Ectodermal cell (in vitro differentiated cells): ENCODE data around the gene CD44.

ENCODE experiments used
- H3K27ac ChIP-seq: 2 replicates; pipeline ENCODE4 v1.7.0; 2013; ENCODE audit warnings: mild to moderate bottlenecking, low read depth, low read length; ENCODE audit not compliant: insufficient read depth, poor library complexity, severe bottlenecking
- H3K27me3 ChIP-seq: 2 replicates; pipeline ENCODE4 v1.7.0; 2013; ENCODE audit warnings: mild to moderate bottlenecking, low read length; ENCODE audit not compliant: insufficient read depth, control insufficient read depth, poor library complexity, severe bottlenecking
- H3K36me3 ChIP-seq: one replicate; pipeline ENCODE4 v1.7.0; 2013; ENCODE audit warnings: low read length; ENCODE audit not compliant: control insufficient read depth, insufficient read depth
- H3K4me1 ChIP-seq: one replicate; pipeline ENCODE4 v1.7.0; 2013; ENCODE audit warnings: low read length; ENCODE audit not compliant: control insufficient read depth, insufficient read depth
- H3K4me3 ChIP-seq: 2 replicates; pipeline ENCODE4 v1.7.0; 2013; ENCODE audit warnings: low read depth, low read length, control low read depth; ENCODE audit not compliant: insufficient read depth
- H3K9me3 ChIP-seq: 2 replicates; pipeline ENCODE4 v1.7.0; 2013; ENCODE audit warnings: mild to moderate bottlenecking, low read length, moderate library complexity; ENCODE audit not compliant: control insufficient read depth
- WGBS, 2 experiments: methylation state at CpG; one replicate each; pipeline ENCODE4 v1.1.7; 2013; ENCODE audit warnings: missing lambda C conversion rate in 2 of 2; 5-methylcytosine and 5-hydroxymethylcytosine counted together

Gene CD44

DNA sequence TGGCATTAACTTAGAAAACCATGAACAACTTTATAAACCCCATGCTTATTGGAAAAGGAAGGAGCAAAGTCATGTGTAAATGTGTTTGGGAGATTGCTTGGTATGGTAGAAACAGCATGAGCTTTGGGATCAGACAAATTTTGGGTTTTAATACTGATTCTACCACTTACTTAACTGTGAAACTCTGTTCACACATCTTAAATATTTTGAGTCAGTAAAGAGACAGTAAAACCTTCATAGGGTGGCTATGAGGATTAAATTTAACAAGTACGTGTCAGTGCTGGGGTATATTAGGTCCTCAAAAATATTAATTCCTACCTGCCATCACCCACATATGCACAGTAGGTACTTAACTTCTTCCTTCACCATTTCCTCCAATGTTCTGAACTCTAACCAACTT is 96.5 kb downstream of the CD44 start:
- H3K9me3 ChIP-seq = no peaks in the 10 kb centered on the region
- no peak overlapping the region for H3K4me3 ChIP-seq
- no peaks in the 10 kb centered on the region for H3K27me3 ChIP-seq
- no peak overlapping the region for H3K27ac ChIP-seq
- 38% methylated on average over 1 of the region's 1 CpG; no CpG with 5 or more reads in 1 of the 2 experiments for WGBS, 2 experiments
- H3K4me1 ChIP-seq = no peaks in the 10 kb centered on the region
- H3K36me3 ChIP-seq = no peaks in the 10 kb centered on the region

DNA sequence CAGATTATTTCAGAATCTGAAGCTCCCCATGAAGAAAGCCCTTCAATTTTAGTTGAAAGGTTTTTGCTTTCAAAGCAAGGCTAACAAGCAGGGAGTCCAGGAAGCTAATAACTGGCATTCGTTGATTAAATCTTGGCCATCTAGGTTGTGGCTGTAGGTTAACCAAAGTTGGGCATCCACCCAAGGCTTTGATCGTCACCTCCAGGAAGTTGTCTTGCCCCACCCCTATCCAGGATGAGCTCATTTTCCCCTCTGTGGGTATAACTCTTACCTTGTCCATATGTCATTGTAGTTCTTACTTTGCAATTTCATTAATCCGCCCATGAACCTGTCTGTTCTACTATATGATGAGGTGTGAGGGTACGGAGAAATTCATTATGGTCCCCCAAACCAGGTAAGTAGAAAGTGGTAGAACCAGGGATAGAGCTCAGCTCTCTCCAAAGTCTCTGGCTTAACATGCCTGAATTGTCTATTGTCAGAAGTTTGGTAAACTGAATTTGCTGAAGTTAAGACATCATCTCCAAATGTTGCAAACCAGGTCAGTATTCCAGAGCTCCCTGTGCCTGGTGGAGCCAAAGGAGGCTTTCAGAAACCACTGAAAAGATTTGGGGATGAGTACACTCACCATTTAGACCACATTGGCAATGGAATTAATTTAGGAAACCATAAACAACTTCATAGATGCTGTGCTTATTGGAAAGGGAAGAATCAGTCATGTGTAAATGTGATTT is 97.1 kb downstream of the CD44 start:
- Histone ChIP-seq H3K9me3 (no peaks in the 10 kb centered on the region), H3K27ac (no peak overlapping the region), H3K36me3 (no peaks in the 10 kb centered on the region), H3K27me3 (no peaks in the 10 kb centered on the region), H3K4me1 (no peaks in the 10 kb centered on the region), H3K4me3 (no peak overlapping the region)
- 96 to 97% methylated on average over 4 of the region's 4 CpGs for WGBS, 2 experiments

DNA sequence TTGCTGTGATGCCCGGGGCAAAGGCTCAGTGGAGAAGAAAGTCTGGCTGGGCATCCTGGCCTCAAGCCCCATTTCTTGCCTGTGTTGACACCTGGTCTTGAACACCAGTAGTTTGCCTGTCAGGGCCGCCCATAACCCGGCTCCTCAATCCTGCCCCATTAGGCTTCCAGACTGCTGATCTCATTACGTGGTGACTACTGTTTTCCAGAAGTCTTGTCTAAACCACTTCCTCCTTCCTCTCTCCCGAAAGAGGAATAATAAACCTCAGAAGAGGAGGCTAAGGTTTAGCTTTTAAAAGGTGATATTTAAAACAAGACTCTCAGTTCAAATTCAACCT is 97.7 kb downstream of the CD44 start:
- H3K4me3 ChIP-seq = no peak overlapping the region
- no peaks in the 10 kb centered on the region for H3K27me3 ChIP-seq
- no peaks in the 10 kb centered on the region for H3K36me3 ChIP-seq
- no peak overlapping the region for H3K27ac ChIP-seq
- H3K4me1 ChIP-seq = no peaks in the 10 kb centered on the region
- 92 to 96% methylated on average over 4 to 5 of the region's 5 CpGs for WGBS, 2 experiments
- H3K9me3 ChIP-seq = no peaks in the 10 kb centered on the region

DNA sequence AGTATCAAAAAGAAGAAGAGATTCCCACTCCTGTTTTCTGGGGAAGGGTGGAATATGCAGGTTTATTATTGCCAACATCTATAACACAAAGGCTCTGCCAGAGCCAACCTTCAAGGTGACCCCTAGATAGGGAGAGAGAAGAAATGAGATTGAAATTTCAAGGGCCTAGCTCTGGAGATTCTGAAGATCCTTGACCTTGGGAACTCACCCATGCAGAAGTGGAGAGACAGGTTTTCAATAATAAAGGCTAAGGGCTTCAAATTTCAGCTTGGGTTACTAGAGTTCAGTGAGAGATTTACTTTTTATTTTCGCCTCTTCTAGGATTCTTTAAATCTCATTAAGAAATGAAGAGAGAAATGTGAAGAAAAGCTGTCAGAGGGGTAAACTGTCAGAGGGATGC is 98.4 kb downstream of the CD44 start:
- Histone ChIP-seq H3K9me3 (no peaks in the 10 kb centered on the region), H3K4me1 (no peaks in the 10 kb centered on the region), H3K27me3 (no peaks in the 10 kb centered on the region), H3K4me3 (no peak overlapping the region), H3K36me3 (no peaks in the 10 kb centered on the region), H3K27ac (no peak overlapping the region)
- 97 to 100% methylated on average over 1 of the region's 1 CpG for WGBS, 2 experiments

DNA sequence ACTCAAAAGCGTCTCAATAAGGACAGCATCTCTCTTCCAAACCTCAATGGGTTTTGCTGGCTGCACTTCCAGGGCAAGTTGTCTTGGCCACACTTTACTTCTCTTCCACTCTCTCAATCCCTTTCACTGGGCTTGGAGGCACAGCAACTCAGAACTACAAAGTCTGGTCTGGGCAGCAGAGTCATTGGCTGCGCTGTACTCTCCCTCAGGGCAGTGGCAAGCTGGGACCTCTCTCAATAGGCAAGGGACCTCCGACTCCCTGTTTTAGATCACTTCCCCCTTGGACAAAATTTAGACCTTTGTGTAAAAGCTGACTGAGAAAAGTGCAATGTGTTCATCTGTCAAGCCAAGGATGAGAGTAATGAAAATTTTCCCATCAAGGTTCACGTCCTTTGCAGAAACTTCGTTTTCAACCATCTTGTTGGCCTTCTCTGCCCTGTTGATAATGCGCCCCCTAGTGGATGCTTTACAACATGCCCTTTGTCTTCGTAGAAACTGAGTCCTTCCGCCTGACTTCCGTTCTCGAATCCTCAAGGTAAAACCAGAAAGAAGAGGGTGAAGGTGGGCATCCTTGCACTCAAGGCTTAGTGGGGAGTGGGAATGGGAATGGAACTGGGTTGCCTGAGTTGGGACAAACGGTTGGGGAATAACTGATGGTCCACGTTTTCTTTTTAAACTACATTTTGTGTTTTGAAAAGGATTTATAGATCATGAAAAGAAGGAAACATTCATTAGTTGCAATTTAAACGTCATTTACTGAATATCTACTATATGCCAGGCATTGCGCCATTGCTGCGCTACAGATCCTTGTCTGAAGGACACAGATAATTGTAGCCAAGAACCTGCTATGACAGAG is 99.1 kb downstream of the CD44 start:
- H3K36me3 ChIP-seq = no peaks in the 10 kb centered on the region
- no peaks in the 10 kb centered on the region for H3K27me3 ChIP-seq
- WGBS, 2 experiments = 54 to 57% methylated on average over 15 of the region's 15 CpGs
- no peak overlapping the region for H3K4me3 ChIP-seq
- no peaks in the 10 kb centered on the region for H3K4me1 ChIP-seq
- no peaks in the 10 kb centered on the region for H3K9me3 ChIP-seq
- no peak overlapping the region for H3K27ac ChIP-seq

DNA sequence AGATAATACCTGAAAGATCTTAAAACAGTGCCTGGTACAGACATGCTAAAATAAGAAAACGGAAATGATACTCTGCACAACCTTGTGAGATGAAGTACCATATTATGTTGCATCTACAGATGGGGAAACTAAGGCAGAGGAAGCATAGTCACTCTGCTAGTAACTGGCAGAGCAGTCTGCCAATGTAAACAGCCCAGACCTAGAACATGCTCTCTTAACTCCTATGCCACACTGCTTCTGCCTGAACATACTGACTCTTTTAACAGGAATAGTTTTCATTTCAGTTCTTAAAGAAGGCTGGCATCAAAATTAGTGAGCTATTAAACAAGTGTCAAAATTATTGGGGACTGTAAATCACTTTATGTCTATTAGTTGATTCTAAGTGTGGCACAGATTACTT is 99.9 kb downstream of the CD44 start:
- Histone ChIP-seq H3K27me3 (no peaks in the 10 kb centered on the region), H3K4me1 (no peaks in the 10 kb centered on the region), H3K27ac (no peak overlapping the region), H3K4me3 (no peak overlapping the region), H3K36me3 (no peaks in the 10 kb centered on the region), H3K9me3 (no peaks in the 10 kb centered on the region)
- WGBS, 2 experiments = 89 to 97% methylated on average over 1 of the region's 1 CpG

DNA sequence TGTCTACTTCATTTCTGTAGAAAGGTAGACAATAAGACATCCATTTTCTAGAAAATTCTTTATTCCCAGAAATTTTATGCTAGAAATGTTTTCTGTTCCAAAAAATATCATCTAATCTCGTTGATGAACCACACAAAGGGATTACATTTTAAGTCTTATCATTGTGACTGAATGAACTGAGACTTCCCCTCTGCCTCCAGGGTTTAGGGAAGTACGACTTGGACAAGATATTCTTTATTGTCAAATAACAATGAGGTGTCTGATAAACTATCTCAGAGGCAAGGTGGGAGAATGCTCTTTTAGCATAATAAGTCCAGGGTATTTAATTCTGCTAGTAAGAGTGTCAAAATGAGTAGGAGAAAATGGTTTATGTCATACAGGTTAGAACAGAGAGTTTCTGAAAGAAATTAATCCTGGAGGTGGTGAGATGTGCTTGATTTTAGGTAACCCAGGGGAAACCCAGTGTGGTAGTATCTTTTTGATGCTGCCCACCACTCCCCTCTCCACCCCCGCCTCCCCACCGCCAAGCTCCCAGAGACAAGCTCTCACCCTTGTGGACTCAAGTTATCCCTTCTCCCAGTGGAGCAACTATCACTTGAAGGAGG is 100.6 kb downstream of the CD44 start:
- no peaks in the 10 kb centered on the region for H3K36me3 ChIP-seq
- WGBS, 2 experiments = 95% methylated on average over 3 to 4 of the region's 4 CpGs
- no peaks in the 10 kb centered on the region for H3K9me3 ChIP-seq

DNA sequence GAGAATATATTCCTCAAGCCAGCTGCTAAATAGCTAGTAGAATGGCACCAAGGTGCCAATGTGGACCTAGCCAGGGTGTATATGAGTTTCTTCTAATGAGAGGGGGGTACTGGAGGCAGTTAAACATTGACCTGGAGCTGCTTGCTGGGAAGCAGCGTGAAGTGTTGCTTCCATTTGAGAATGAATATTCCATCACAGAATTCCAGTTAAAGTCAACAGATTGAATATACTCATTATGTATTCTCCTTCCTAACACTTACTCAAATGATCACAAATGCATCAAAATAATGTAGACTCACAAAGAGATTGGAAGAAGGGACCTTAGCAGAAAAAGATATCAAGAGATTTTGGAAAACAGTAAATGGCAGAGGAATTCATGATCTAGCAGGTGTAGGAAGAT is 102.1 kb downstream of the CD44 start:
- Histone ChIP-seq H3K9me3 (no peaks in the 10 kb centered on the region), H3K4me1 (no peaks in the 10 kb centered on the region), H3K4me3 (no peak overlapping the region), H3K27ac (no peak overlapping the region), H3K36me3 (no peaks in the 10 kb centered on the region), H3K27me3 (no peaks in the 10 kb centered on the region)
- 100% methylated on average over 1 of the region's 1 CpG for WGBS, 2 experiments

More for the DNA sequence above, 100.6 kb downstream of the CD44 start:
- no peak overlapping the region for H3K27ac ChIP-seq
- no peak overlapping the region for H3K4me3 ChIP-seq
- H3K4me1 ChIP-seq = no peaks in the 10 kb centered on the region
- H3K27me3 ChIP-seq = no peaks in the 10 kb centered on the region

DNA sequence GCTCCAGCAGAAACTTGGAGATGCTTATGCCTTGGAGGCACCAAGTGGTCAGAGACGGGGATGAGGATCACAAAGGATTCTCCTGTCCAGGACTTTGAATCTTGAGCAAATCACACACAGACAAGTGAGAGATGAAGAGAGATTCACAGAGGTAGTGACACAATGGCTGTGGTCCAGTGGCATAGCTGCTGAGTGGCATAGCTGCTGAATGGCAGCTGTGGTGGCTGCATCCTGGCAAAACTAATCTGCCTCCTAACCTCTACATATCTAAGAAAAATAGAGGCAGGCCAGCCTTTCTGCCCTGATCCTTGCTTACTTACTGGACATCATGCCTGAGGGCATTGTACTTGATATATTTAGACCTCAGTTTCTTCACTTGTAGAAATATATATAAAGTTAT is 102.6 kb downstream of the CD44 start:
- H3K36me3 ChIP-seq = no peaks in the 10 kb centered on the region
- WGBS, 2 experiments = 86 to 90% methylated on average over 1 of the region's 1 CpG
- H3K9me3 ChIP-seq = no peaks in the 10 kb centered on the region

More for the DNA sequence above, 102.6 kb downstream of the CD44 start:
- H3K4me1 ChIP-seq = no peaks in the 10 kb centered on the region
- no peak overlapping the region for H3K4me3 ChIP-seq
- no peaks in the 10 kb centered on the region for H3K27me3 ChIP-seq
- no peak overlapping the region for H3K27ac ChIP-seq
